OCI-LY7 (cell line): ENCODE results near the gene SARDH.

Source experiments
- EZH2phosphoT487 ChIP-seq: fragments of 200-600 bp; sonication (generic); IDR thresholded peaks from 2 replicates; pipeline ENCODE4 v1.6.1; 2018; ENCODE audit warnings: low read depth, borderline replicate concordance, mild to moderate bottlenecking, mixed run types, antibody characterized with exemption, low read length, moderate library complexity, mixed read lengths
- TF ChIP-seq, protein P1 (sequence below): fragments of 200-600 bp; sonication (generic); conservative IDR thresholded peaks from 2 replicates; pipeline ENCODE4 v1.5.1; 2014; ENCODE audit warnings: mild to moderate bottlenecking, antibody characterized with exemption, low read length, moderate library complexity, mixed read lengths

DNA sequence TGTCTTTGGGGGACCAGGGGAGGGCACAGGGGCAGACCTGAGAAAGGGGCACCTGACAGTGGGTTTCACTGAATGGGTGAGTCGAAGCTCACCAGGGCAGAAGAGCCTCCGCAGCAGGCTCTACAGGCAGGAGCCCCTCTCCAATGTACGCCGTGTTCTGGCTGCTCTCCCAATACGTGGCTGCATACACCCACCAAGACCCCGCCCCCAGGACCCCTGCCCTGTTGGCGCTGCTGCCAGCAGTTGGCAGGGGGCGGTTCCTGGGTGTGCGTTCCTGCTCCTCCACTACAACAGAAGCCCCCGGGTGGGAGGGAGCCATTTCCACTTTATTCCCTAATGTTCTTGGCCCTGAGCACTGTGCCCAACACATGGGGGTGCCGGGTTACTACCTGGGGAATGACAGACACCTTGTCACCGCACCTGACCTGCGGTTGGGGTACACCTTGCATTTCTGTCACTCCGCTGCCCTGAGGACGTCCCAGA is 30.3 kb downstream of the SARDH start:
- TF ChIP-seq, protein P1, sequence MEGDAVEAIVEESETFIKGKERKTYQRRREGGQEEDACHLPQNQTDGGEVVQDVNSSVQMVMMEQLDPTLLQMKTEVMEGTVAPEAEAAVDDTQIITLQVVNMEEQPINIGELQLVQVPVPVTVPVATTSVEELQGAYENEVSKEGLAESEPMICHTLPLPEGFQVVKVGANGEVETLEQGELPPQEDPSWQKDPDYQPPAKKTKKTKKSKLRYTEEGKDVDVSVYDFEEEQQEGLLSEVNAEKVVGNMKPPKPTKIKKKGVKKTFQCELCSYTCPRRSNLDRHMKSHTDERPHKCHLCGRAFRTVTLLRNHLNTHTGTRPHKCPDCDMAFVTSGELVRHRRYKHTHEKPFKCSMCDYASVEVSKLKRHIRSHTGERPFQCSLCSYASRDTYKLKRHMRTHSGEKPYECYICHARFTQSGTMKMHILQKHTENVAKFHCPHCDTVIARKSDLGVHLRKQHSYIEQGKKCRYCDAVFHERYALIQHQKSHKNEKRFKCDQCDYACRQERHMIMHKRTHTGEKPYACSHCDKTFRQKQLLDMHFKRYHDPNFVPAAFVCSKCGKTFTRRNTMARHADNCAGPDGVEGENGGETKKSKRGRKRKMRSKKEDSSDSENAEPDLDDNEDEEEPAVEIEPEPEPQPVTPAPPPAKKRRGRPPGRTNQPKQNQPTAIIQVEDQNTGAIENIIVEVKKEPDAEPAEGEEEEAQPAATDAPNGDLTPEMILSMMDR: no peak
- TF ChIP-seq EZH2phosphoT487: no peak
